NCI-H2171 (cell line): ENCODE measurements around the gene TRIM17.

Source experiments
- DNase-seq: peaks from one replicate; lab custom pipeline; 2025; lab: John Stamatoyannopoulos, UW

The TRIM17 gene

GRCh38 chr1:228366866-228367741 is 49.6 kb downstream of the TRIM17 start:
- no peak for DNase-seq

- DNase-seq, result no peak
Measured at GRCh38 chr1:228366062-228366865, 50.4 kb downstream of the TRIM17 start.

GRCh38 chr1:228365271-228366061 is 51.2 kb downstream of the TRIM17 start:
- DNase-seq, result no peak

- DNase-seq, result no peak
Measured at GRCh38 chr1:228364706-228365213, 51.9 kb downstream of the TRIM17 start.

DNA sequence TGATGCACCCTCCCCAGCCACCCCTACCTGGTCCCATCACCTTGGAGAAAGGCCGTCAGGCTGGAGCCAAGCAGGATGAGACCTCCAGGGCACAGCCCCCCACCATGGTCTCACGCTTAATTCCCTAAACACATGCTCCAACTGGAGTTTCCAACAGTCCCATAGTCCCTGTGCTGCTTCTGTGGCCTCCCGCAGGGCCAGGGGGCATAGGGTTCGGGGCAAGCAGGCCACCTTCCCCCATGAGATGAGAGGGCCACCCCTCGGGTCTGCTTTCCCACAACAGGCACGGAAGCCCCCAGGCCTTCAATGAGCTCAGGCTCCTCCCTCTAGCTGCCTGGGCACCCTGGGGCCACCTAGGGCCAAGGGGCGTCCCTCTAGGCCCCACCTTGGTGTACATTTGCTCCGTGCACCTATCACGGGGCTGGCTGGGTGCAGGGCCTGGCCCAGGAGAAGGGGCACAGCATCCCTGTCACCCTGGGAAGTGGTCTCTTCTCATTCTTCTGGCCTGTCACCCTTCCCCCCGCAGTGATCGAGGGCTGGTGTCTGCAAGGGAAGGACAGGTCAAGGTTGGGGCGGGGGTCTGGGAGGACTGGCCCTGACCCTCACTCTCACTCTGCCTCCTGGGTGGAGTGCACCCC is 52.5 kb downstream of the TRIM17 start:
- DNase-seq, result no peak

- no peak for DNase-seq
Measured at GRCh38 chr1:228363686-228364067, 53.0 kb downstream of the TRIM17 start.

GRCh38 chr1:228362884-228363450 is 53.7 kb downstream of the TRIM17 start:
- no peak for DNase-seq

DNA sequence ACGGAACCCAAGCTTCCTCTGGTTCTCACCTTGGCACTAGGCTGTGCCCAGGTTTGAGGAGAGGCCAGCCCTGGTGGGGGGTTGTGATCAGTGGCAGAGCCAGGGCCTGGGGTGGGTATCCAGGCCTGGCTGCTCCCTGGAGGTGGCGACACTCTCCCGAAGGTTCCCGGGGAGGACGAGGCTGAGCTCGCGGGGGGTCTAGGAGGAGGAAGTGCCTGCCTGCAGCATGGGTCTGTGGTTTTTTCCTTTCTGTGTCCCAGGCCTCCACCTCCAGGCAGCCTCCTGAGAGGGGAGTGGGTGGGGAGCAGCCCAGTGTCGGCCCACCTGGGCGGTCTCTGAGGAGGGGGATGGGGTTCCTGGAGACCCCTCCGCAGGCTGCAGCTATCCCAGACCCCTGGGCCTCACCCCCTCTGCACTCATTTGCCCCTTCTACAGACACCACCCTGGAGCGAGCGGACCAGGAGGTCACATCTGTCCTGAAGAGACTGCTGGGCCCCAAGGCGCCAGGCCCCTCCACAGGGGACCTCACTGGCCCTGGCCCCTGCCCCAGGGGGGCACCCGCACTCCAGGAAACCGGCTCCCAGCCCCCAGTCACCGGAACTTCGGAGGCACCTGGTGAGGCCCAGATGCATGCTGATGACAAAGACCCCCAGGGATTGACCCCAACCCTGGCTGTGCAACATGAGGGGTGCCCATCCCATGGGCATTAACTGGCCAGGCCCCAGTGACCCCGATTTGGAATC is 54.3 kb downstream of the TRIM17 start:
- DNase-seq, result no peak

GRCh38 chr1:228361314-228362140 is 55.1 kb downstream of the TRIM17 start:
- no peak for DNase-seq

DNA sequence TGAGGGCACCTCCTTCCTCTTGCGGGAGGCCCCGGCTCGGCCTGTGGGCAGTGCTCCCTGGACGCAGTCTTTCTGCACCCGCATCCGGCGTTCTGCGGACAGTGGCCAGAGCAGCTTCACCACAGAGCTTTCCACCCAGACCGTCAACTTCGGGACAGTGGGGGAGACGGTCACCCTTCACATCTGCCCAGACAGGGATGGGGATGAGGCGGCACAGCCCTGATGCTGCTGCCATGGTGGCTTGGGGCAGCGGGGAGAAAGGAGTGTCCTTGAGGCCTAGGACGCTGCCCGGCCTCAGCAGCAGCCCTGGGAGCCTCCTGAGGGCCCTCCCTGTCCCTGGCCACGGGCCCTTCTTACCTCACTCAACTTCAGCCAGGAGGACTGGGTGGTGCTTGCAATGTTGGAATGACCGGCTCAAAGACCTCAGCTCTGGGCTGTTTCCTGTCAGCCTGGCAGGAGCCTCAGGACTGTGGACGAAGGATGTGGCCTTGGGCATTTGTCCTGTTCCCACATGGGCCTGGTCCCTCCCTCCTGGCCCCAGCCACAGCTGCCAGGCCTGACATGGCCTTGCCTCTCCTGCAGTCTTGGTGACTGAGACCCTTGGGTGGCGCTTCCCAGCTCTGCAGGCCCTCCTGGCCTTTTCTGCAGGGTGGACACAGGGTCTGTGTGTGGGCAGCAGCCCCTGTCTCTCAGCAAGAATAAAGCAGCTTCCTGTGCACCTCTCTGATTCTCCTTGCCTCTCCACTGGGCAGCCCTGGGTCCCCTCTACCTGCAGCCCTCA is 55.9 kb downstream of the TRIM17 start:
- no peak for DNase-seq

DNA sequence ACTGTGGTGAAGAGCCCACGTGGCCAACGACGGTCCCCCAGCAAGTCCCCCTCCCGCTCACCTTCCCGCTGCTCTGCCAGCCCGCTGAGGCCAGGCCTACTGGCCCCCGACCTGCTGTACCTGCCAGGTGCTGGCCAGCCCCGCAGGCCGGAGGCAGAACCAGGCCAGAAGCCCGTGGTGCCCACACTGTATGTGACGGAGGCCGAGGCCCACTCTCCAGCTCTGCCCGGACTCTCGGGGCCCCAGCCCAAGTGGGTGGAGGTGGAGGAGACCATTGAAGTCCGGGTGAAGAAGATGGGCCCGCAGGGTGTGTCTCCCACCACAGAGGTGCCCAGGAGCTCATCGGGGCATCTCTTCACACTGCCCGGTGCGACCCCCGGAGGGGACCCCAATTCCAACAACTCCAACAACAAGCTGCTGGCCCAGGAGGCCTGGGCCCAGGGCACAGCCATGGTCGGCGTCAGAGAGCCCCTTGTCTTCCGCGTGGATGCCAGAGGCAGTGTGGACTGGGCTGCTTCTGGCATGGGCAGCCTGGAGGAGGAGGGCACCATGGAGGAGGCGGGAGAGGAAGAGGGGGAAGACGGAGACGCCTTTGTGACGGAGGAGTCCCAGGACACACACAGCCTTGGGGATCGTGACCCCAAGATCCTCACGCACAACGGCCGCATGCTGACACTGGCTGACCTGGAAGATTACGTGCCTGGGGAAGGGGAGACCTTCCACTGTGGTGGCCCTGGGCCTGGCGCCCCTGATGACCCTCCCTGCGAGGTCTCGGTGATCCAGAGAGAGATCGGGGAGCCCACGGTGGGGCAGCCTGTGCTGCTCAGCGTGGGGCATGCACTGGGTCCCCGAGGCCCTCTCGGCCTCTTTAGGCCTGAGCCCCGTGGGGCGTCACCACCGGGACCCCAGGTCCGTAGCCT is 56.8 kb downstream of the TRIM17 start:
- DNase-seq, result no peak

DNA sequence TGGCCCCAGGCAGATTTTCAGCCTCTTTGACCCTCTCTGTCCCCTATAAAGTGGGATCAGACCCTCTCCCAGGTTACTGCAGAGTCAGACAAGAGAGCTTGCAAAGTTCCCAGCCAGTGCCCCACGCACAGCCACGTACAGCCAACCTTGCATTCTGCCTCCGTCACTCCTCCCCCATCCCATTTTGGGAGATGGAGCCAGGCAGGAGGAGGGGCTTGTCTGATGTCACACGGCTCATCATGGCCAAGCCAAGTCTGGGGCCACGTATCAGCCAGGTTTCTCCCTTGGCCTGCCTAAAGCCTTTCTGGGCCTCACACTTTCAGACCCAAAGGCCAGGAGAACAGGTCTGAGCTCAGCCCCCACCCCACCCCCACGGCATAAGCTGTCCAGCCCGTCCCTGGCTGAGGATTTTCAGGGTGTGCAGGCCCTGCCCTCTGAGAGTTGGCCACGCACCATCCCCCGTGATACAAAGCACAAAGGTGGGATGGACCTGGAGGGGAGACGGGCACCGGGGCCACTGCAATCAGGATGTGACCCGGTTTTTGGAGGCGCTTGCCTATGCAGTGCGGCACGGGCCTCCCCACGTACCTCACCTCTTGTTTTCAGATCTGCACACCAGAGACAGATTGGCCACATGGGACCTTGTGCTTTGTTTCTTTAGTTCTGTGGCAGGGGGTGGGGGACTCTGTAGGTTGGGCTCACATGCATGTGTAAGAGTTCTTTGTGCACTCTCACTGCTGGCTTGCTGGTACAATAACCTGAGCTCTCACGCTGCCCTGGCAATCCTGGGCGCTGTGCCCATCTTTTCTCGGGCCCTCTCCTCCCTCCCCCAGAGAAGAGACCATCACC is 57.7 kb downstream of the TRIM17 start:
- no peak for DNase-seq

DNA sequence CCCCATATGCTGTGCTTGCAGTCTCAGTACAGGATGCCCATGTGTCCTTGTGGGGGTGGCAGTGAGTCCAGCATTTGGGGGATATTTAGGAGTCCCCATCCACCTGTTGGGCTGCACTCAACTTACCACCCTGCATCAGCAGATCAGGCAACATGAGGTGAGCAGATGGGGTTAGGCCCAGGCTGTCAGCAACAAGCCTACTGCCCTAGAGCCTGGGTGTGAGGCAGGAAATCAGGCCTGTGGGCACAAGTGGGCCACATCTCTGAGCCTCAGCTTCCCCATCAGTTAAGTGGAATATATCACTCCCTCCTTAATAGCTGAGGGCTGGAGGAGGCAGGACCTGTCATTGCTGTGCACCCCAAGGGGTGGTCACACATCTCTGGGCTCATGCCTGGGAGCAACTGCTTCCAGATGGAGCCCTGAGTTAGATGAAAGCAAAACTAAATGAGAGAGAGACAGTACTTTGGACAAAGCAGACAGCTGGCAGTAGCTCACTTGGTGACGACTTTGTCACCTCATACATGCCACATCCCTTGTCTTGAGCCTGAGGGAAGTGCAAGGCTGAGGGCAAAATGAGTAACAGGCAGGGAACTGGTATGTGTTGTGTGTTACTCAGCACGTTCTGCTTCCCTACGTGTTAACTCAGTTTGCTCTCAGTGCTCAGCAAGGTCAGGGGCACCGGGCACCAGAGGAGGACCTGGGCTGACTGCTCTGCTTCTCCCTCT is 58.5 kb downstream of the TRIM17 start:
- DNase-seq, result no peak
